ENCODE data around the gene DLG2. TPM values are rescaled to one million over a fixed set of nuclear protein-coding genes. Genes with fewer than 3 reads are reported as not detected.

DLG2 gene
- total and polyA plus RNA-seq, 12 donors, result 1.0 to 14.8 (median 7.4) TPM

DNA sequence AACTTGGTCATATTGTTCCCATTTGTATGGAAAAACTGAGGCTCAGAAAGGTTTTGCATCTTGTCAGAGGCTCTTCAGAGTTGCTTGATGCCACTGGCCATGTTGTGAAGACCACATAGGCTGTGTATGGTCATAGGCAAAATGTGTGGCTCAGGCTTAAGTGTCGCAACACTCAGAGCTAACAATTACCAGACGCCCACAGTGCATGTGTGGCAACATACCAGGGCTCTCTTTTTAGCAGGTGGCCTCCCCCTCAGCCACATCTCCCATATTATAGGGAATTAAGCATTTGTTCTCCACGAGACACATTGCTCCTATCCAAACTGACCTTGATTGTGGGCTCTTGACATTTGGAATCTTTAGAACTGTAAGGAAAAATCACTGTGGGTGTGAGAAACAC lies 802.5 kb downstream of the DLG2 start:
- intact Hi-C loops (cut with DNase I), result no loop called here
- Histone ChIP-seq H3K4me3 (no peak overlapping the region), H3K27ac (no peak overlapping the region), H3K9me3 (no peaks in the 10 kb centered on the region), H3K4me1 (peaks cover 0 to 7% (median 0%) of the 10 kb centered on the region in 9 donors), H3K36me3 (no peaks in the 10 kb centered on the region), H3K27me3 (no peaks in the 10 kb centered on the region)
- no peak for ATAC-seq
- TF ChIP-seq, protein P1, sequence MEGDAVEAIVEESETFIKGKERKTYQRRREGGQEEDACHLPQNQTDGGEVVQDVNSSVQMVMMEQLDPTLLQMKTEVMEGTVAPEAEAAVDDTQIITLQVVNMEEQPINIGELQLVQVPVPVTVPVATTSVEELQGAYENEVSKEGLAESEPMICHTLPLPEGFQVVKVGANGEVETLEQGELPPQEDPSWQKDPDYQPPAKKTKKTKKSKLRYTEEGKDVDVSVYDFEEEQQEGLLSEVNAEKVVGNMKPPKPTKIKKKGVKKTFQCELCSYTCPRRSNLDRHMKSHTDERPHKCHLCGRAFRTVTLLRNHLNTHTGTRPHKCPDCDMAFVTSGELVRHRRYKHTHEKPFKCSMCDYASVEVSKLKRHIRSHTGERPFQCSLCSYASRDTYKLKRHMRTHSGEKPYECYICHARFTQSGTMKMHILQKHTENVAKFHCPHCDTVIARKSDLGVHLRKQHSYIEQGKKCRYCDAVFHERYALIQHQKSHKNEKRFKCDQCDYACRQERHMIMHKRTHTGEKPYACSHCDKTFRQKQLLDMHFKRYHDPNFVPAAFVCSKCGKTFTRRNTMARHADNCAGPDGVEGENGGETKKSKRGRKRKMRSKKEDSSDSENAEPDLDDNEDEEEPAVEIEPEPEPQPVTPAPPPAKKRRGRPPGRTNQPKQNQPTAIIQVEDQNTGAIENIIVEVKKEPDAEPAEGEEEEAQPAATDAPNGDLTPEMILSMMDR (IDR thresholded peaks at IDR 0.05), result no peak
- DNase-seq, result no peak
- 62 to 67% methylated on average over 3 of the region's 3 CpGs for WGBS, 2 donors

DNA sequence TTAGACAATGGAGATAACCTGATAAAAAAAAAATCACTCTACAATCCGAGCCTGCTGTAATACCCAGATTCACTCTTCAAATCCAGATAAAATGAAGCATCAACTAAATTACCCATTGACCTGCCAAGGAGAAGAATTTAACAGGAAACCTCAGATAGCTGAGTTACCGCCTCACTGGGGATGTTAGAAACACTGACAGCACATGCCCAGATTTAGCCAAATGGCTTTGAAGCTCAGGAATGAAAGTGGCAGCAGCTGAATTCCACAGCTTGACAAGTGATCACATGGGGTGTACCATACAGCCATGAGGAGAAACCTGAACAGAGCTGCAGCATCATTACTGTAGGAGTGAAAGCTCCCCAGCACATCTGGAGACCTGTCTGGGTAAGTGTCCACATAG lies 807.6 kb downstream of the DLG2 start:
- H3K4me1 ChIP-seq, result peaks cover 0 to 8% (median 0%) of the 10 kb centered on the region in 9 donors
- no peaks in the 10 kb centered on the region for H3K36me3 ChIP-seq
- intact Hi-C loops (cut with DNase I), result no loop called here
- no peaks in the 10 kb centered on the region for H3K27me3 ChIP-seq
- H3K4me3 ChIP-seq, result no peak overlapping the region
- 32 to 53% methylated on average over 2 of the region's 2 CpGs for WGBS, 2 donors
- peak overlapping the region in 3 of 10 donors; percentile 17 to 25 (median 25) for H3K27ac ChIP-seq
- H3K9me3 ChIP-seq, result no peaks in the 10 kb centered on the region
- TF ChIP-seq, protein P1 (IDR thresholded peaks at IDR 0.05), result no peak
- DNase-seq (no peak), ATAC-seq (peak in 5 of 8 donors; percentile 35 to 81 (median 67))

- WGBS, 2 donors, result 27 to 40% methylated on average over 1 of the region's 1 CpG
- Histone ChIP-seq H3K36me3 (no peaks in the 10 kb centered on the region), H3K9me3 (no peaks in the 10 kb centered on the region), H3K4me3 (no peak overlapping the region), H3K4me1 (peaks cover 0 to 8% (median 0%) of the 10 kb centered on the region in 9 donors), H3K27me3 (no peaks in the 10 kb centered on the region), H3K27ac (peak overlapping the region in 3 of 10 donors; percentile 17 to 25 (median 25))
- TF ChIP-seq, protein P1 (IDR thresholded peaks at IDR 0.05), result no peak
- DNase-seq, result no peak
- ATAC-seq, result peak in 5 of 8 donors; percentile 30 to 44 (median 37)
- intact Hi-C loops (cut with DNase I), result no loop called here
Measured at GRCh38 chr11:84819128-84819527, 808.0 kb downstream of the DLG2 start.

- no peak for ATAC-seq
- H3K36me3 ChIP-seq, result no peaks in the 10 kb centered on the region
- H3K4me1 ChIP-seq, result peaks cover 0 to 8% (median 0%) of the 10 kb centered on the region in 9 donors
- H3K9me3 ChIP-seq, result no peaks in the 10 kb centered on the region
- intact Hi-C loops (cut with DNase I), result no loop called here
- H3K27ac ChIP-seq, result no peak overlapping the region
- H3K27me3 ChIP-seq, result no peaks in the 10 kb centered on the region
- TF ChIP-seq, protein P1 (IDR thresholded peaks at IDR 0.05), result no peak
- DNase-seq, result no peak
- 32 to 51% methylated on average over 3 of the region's 3 CpGs for WGBS, 2 donors
- no peak overlapping the region for H3K4me3 ChIP-seq
Measured at GRCh38 chr11:84817998-84818397, 809.1 kb downstream of the DLG2 start.

Measured in heart right ventricle (tissue), 16 donors.